OCI-LY7 (cell line): ENCODE results near the gene CLNS1A. TPM values are rescaled to one million over a fixed set of nuclear protein-coding genes. Genes with fewer than 3 reads are reported as not detected.

Experiments used
- BruUV-seq: library from RNA; stranded (reverse); fragments of 400-500 nt; replicated peaks from 2 replicates; lab custom pipeline; 2021; lab: Mats Ljungman, UMichigan
- CTCF ChIA-PET: fragments of 300-600 bp; sonication (Branson Sonifier 250); formaldehyde crosslinking; loops from one replicate; lab custom pipeline; 2022; ENCODE audit warnings: antibody characterized with exemption; ENCODE audit not compliant: unreplicated experiment; lab: Charles Lee
- POLR2A ChIA-PET: fragments of 300-600 bp; sonication (Branson Sonifier 250); formaldehyde crosslinking; loops from one replicate; lab custom pipeline; 2022; ENCODE audit warnings: antibody characterized with exemption; lab: Charles Lee
- DNase-seq: peaks from one replicate; pipeline ENCODE4 v3.0.0-alpha.2; 2015; ENCODE audit warnings: low spot score
- H2AFZ ChIP-seq: fragments of 200-600 bp; sonication (generic), shearing (Covaris generic); 2 replicates; pipeline ENCODE4 v1.6.1; 2014; ENCODE audit warnings: mild to moderate bottlenecking, antibody characterized with exemption, low read length, moderate library complexity
- H3K27ac ChIP-seq: fragments of 200-600 bp; sonication (generic); 2 replicates; pipeline ENCODE4 v1.5.1; 2014; ENCODE audit warnings: mixed run types, low read depth, mild to moderate bottlenecking, moderate library complexity, low read length, inconsistent platforms; ENCODE audit not compliant: poor library complexity, severe bottlenecking
- H3K36me3 ChIP-seq: fragments of 200-600 bp; sonication (generic); 2 replicates; pipeline ENCODE4 v1.6.1; 2014; ENCODE audit warnings: mild to moderate bottlenecking, antibody characterized with exemption, low read length, moderate library complexity, mixed read lengths; ENCODE audit not compliant: insufficient read depth
- H3K4me1 ChIP-seq: fragments of 200-600 bp; sonication (generic); 2 replicates; pipeline ENCODE4 v1.5.1; 2014; ENCODE audit warnings: mild to moderate bottlenecking, low read length; ENCODE audit not compliant: insufficient read depth, poor library complexity, severe bottlenecking
- H3K4me2 ChIP-seq: fragments of 200-600 bp; sonication (generic); 2 replicates; pipeline ENCODE4 v1.6.1; 2014; ENCODE audit warnings: mild to moderate bottlenecking, low read length
- H3K4me3 ChIP-seq: fragments of 200-600 bp; sonication (generic); 2 replicates; pipeline ENCODE4 v1.5.1; 2014; ENCODE audit warnings: mild to moderate bottlenecking, low read depth, low read length; ENCODE audit not compliant: poor library complexity, severe bottlenecking
- H3K79me2 ChIP-seq: fragments of 200-600 bp; sonication (generic); 2 replicates; pipeline ENCODE4 v1.6.1; 2016; ENCODE audit warnings: low read depth, mild to moderate bottlenecking, low read length, moderate library complexity, mixed read lengths; ENCODE audit not compliant: insufficient read depth
- H3K9me2 ChIP-seq: fragments of 200-600 bp; sonication (generic); 2 replicates; pipeline ENCODE4 v1.6.1; 2016; ENCODE audit warnings: mild to moderate bottlenecking, low read length, mixed read lengths; ENCODE audit not compliant: insufficient read depth
- H3K9me3 ChIP-seq: fragments of 200-600 bp; sonication (generic); 2 replicates; pipeline ENCODE4 v1.6.1; 2014; ENCODE audit warnings: mild to moderate bottlenecking, mixed run types, low read length, mixed read lengths
- H4K20me1 ChIP-seq: fragments of 200-600 bp; sonication (generic); 2 replicates; pipeline ENCODE4 v1.6.1; 2014; ENCODE audit warnings: mild to moderate bottlenecking, antibody characterized with exemption, low read length, moderate library complexity, mixed read lengths; ENCODE audit not compliant: insufficient read depth
- EZH2phosphoT487 ChIP-seq: fragments of 200-600 bp; sonication (generic); IDR thresholded peaks from 2 replicates; pipeline ENCODE4 v1.6.1; 2018; ENCODE audit warnings: low read depth, borderline replicate concordance, mild to moderate bottlenecking, mixed run types, antibody characterized with exemption, low read length, moderate library complexity, mixed read lengths
- intact Hi-C: fragments of 100-400 bp; cut with micrococcal nuclease; formaldehyde crosslinking; loops from one replicate; pipeline ENCODE4 v1.10.0; 2022; ENCODE audit not compliant: unreplicated experiment
- total RNA-seq, 2 experiments: library from RNA; depleted of rRNA in 1 of 2; stranded (reverse); fragments of >200 nt in 1 of 2; shearing (Covaris generic) in 1 of 2; gene quantifications; 2 replicates each; pipeline ENCODE4 v1.2.3, GENCODE V29; 2014 to 2022
- TF ChIP-seq, protein P1 (sequence below): fragments of 200-600 bp; sonication (generic); conservative IDR thresholded peaks from 2 replicates; pipeline ENCODE4 v1.5.1; 2014; ENCODE audit warnings: mild to moderate bottlenecking, antibody characterized with exemption, low read length, moderate library complexity, mixed read lengths

The CLNS1A gene
- total RNA-seq, 2 experiments from 2014 or later = 110 to 115 TPM

DNA sequence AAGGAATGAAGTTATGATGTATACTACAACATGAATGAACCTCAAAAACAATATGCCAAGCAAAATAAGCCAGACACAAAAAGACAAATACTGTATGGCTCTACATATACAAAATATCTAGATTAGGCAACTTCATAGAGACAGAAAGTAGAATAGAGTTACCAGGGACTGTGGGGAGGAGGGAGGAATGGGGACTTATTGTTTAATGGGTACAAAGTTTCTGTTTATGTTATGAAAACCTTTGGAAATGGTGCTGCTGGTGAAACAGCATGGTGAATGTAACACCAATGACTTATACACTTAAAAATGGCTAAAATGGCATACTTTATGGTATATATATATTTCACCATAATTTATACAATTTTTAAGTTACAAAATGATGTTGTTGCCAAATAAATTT, 43.7 kb downstream of the CLNS1A start:
- no peaks in the 10 kb centered on the region for H3K36me3 ChIP-seq
- H3K9me2 ChIP-seq = no peaks in the 10 kb centered on the region
- H3K9me3 ChIP-seq = no peaks in the 10 kb centered on the region
- no peaks in the 10 kb centered on the region for H3K79me2 ChIP-seq
- H3K4me3 ChIP-seq = no peak overlapping the region
- intact Hi-C loops = no loop called here
- H4K20me1 ChIP-seq = no peaks in the 10 kb centered on the region
- H3K27ac ChIP-seq = no peak overlapping the region
- CTCF ChIA-PET = no interaction called here
- no TSS peak for BruUV-seq
- no peak overlapping the region for H3K4me2 ChIP-seq
- no peaks in the 10 kb centered on the region for H3K4me1 ChIP-seq
- DNase-seq = no peak
- POLR2A ChIA-PET = no interaction called here
- TF ChIP-seq EZH2phosphoT487 = no peak
- TF ChIP-seq, protein P1, sequence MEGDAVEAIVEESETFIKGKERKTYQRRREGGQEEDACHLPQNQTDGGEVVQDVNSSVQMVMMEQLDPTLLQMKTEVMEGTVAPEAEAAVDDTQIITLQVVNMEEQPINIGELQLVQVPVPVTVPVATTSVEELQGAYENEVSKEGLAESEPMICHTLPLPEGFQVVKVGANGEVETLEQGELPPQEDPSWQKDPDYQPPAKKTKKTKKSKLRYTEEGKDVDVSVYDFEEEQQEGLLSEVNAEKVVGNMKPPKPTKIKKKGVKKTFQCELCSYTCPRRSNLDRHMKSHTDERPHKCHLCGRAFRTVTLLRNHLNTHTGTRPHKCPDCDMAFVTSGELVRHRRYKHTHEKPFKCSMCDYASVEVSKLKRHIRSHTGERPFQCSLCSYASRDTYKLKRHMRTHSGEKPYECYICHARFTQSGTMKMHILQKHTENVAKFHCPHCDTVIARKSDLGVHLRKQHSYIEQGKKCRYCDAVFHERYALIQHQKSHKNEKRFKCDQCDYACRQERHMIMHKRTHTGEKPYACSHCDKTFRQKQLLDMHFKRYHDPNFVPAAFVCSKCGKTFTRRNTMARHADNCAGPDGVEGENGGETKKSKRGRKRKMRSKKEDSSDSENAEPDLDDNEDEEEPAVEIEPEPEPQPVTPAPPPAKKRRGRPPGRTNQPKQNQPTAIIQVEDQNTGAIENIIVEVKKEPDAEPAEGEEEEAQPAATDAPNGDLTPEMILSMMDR = no peak
- H2AFZ ChIP-seq = no peak overlapping the region

DNA sequence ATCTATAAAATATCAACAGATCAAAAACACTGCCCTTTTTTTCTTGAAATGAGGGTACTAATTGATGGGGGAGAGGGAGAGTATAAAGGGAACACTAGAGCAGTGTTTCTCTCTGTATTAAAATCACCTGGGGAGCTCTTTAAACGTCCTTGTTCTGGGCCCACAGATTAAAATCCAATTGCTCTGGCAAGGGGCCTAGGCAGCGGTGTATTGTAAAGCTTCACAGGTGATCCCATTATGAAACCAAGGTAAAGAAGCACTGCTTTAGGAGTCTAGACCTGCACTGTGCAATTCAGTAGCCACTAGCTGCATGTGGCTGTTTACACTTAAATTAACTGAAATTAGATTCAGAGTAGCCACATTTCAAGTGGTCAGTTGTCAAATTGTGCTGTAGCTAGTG, 44.9 kb downstream of the CLNS1A start:
- TF ChIP-seq, protein P1 = no peak
- no peak for TF ChIP-seq EZH2phosphoT487
- no peak for DNase-seq
- H2AFZ ChIP-seq = no peak overlapping the region
- H3K4me2 ChIP-seq = no peak overlapping the region
- H3K9me3 ChIP-seq = no peaks in the 10 kb centered on the region
- H4K20me1 ChIP-seq = no peaks in the 10 kb centered on the region
- ChIA-PET CTCF (no interaction called here), POLR2A (interaction anchor here (0.6 kb wide), 1 partner anchor 42 kb away, joined by 6 read pairs; no protein-coding TSS in a partner anchor)
- H3K4me3 ChIP-seq = no peak overlapping the region
- intact Hi-C loops = no loop called here
- no peaks in the 10 kb centered on the region for H3K9me2 ChIP-seq
- no peaks in the 10 kb centered on the region for H3K4me1 ChIP-seq
- H3K27ac ChIP-seq = no peak overlapping the region
- no peaks in the 10 kb centered on the region for H3K36me3 ChIP-seq
- no TSS peak for BruUV-seq
- no peaks in the 10 kb centered on the region for H3K79me2 ChIP-seq

DNA sequence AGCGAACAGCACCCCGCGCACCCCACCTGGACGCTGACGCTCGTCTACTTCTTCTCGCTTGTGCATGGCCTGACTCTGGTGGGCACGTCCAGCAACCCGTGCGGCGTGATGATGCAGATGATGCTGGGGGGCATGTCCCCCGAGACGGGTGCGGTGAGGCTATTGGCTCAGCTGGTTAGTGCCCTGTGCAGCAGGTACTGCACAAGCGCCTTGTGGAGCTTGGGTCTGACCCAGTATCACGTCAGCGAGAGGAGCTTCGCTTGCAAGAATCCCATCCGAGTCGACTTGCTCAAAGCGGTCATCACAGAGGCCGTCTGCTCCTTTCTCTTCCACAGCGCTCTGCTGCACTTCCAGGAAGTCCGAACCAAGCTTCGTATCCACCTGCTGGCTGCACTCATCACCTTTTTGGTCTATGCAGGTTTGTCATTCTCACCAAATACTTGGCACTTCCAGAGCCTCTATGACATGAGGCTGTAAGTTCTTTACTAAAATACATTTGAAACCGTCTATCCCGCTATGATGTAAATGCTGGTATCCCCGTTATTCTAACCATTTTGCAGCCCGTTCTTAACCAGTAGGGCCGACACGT, 47.3 kb downstream of the CLNS1A start:
- Histone ChIP-seq H3K9me2 (no peaks in the 10 kb centered on the region), H2AFZ (no peak overlapping the region), H3K36me3 (no peaks in the 10 kb centered on the region), H3K4me2 (peak overlapping the region; percentile 47; the same call in 1 of the 2 replicates), H3K9me3 (no peaks in the 10 kb centered on the region), H4K20me1 (no peaks in the 10 kb centered on the region), H3K27ac (no peak overlapping the region), H3K4me3 (no peak overlapping the region), H3K79me2 (no peaks in the 10 kb centered on the region), H3K4me1 (no peaks in the 10 kb centered on the region)
- no peak for TF ChIP-seq EZH2phosphoT487
- TF ChIP-seq, protein P1 = no peak
- intact Hi-C loops = no loop called here
- CTCF ChIA-PET = no interaction called here
- BruUV-seq = no TSS peak
- POLR2A ChIA-PET = no interaction called here
- no peak for DNase-seq
